ENCODE measurements around the gene RUNX2.

GRCh38 chr6:45548657-45549515 is 220.8 kb downstream of the RUNX2 start:
- TF ChIP-seq EZH2 (IDR thresholded peaks at IDR 0.05; ENCODE audit: insufficient read depth, poor library complexity, severe bottlenecking) = no peak
- TF ChIP-seq EZH2phosphoT487 (IDR thresholded peaks at IDR 0.05; ENCODE audit: insufficient read depth, low read depth) = no peak
